ENCODE measurements around the gene PCSK5.

PCSK5 gene

GRCh38 chr9:75870450-75870849, 20.0 kb upstream of the PCSK5 start:
- no peak for TF ChIP-seq CTCF (IDR thresholded peaks at IDR 0.05; ENCODE audit: insufficient read depth, low read depth, low read length, missing control alignments)
- no peak overlapping the region for H3K4me3 ChIP-seq (ENCODE audit: low read length)
- no peak for DNase-seq (ENCODE audit: low read depth)

GRCh38 chr9:75871624-75872023, 18.8 kb upstream of the PCSK5 start:
- no peak for DNase-seq (ENCODE audit: low read depth)
- no peak for TF ChIP-seq CTCF (IDR thresholded peaks at IDR 0.05; ENCODE audit: insufficient read depth, low read depth, low read length, missing control alignments)
- no peak overlapping the region for H3K4me3 ChIP-seq (ENCODE audit: low read length)

- H3K4me3 ChIP-seq (ENCODE audit: low read length): no peak overlapping the region
- no peak for TF ChIP-seq CTCF (IDR thresholded peaks at IDR 0.05; ENCODE audit: insufficient read depth, low read depth, low read length, missing control alignments)
- DNase-seq (ENCODE audit: low read depth): no peak
Observed at GRCh38 chr9:75873712-75874111, 16.8 kb upstream of the PCSK5 start.

DNA sequence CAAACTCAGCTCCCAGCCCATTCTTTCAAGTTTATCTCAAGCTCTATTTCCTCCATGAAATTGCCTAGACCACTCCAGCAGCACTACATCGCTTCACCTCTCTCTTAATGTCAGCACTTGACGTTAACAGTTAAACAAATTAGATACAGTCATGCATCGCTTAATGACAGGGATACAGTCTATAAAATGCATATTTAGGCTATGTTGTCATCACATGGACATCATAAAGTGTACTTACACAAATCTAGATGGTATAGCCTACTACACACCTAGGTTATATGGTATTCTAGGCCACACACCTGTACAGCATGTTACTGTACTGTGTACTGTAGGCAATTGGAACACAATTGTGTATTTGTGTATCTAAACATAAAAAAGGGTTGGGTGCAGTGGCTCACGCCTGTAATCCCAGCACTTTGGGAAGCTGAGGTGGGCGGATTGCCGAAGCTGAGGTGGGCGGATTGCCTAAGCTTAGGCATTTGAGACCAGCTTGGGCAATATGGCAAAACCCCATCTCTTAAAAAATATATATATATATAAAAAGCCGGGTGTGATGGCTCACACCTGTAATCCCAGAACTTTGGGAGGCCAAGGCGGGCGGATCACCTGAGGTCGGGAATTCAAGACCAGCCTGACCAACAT, 13.4 kb upstream of the PCSK5 start:
- DNase-seq (ENCODE audit: low read depth): no peak
- no peak overlapping the region for H3K4me3 ChIP-seq (ENCODE audit: low read length)
- TF ChIP-seq CTCF (IDR thresholded peaks at IDR 0.05; ENCODE audit: insufficient read depth, low read depth, low read length, missing control alignments): no peak

- no peak for TF ChIP-seq CTCF (IDR thresholded peaks at IDR 0.05; ENCODE audit: insufficient read depth, low read depth, low read length, missing control alignments)
- DNase-seq (ENCODE audit: low read depth): no peak
- no peak overlapping the region for H3K4me3 ChIP-seq (ENCODE audit: low read length)
Observed at GRCh38 chr9:75878488-75878860, 12.0 kb upstream of the PCSK5 start.

GRCh38 chr9:75880618-75881017, 9.9 kb upstream of the PCSK5 start:
- peak; percentile 35 for DNase-seq (ENCODE audit: low read depth)
- no peak for TF ChIP-seq CTCF (IDR thresholded peaks at IDR 0.05; ENCODE audit: insufficient read depth, low read depth, low read length, missing control alignments)
- no peak overlapping the region for H3K4me3 ChIP-seq (ENCODE audit: low read length)

- no peak for TF ChIP-seq CTCF (IDR thresholded peaks at IDR 0.05; ENCODE audit: insufficient read depth, low read depth, low read length, missing control alignments)
- no peak for DNase-seq (ENCODE audit: low read depth)
- H3K4me3 ChIP-seq (ENCODE audit: low read length): no peak overlapping the region
Observed at GRCh38 chr9:75881761-75882160, 8.7 kb upstream of the PCSK5 start.

Measured in epithelial cell of esophagus (primary cell).